GM06990 (cell line): ENCODE data around the gene NMRK2.
"Not testable (repeated sequence)": the region's sequence is repeated elsewhere in the genome, so short reads cannot be mapped to it uniquely, and the experiment has no call there.

Experiments
- DNase-seq: peaks from one replicate; pipeline ENCODE4 v3.0.0-alpha.2; 2011; ENCODE audit not compliant: insufficient read length; ENCODE audit errors: extremely low read depth
- H3K27me3 ChIP-seq: replicated peaks from 2 replicates; pipeline ENCODE4 v1.6.0; 2011; ENCODE audit warnings: low read length; ENCODE audit not compliant: control insufficient read depth, insufficient read depth
- H3K36me3 ChIP-seq: 2 replicates; pipeline ENCODE4 v1.5.1; 2011; ENCODE audit warnings: low read length; ENCODE audit not compliant: control insufficient read depth, insufficient read depth
- H3K4me3 ChIP-seq: replicated peaks from 2 replicates; pipeline ENCODE4 v1.5.1; 2011; ENCODE audit warnings: low read depth, mild to moderate bottlenecking, control low read depth, low read length
- TF ChIP-seq, protein P1 (sequence below): IDR thresholded peaks from 2 replicates; pipeline ENCODE4 v1.5.1; 2011; ENCODE audit warnings: low read length, control low read depth, mild to moderate bottlenecking, inconsistent platforms; ENCODE audit not compliant: insufficient read depth, poor library complexity, severe bottlenecking

Gene NMRK2

DNA sequence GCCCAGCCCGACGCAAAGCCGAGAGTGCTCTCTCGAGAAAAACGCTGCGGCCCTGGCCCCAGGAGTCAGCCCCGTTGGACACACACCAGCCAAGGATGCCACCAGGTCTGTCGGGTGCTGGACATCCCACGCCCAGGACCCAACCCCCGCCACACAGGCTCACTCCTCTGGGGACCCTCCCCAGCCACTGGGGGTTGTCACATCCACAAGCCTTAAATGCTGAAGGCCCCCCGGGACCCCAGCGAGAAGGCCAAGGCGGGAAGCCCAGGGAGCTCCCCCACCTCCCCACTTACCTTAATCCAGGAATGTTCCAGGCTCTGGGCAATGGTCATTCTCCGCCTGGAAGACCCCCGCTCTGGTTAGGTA lies 26.9 kb downstream of the NMRK2 start:
- TF ChIP-seq, protein P1, sequence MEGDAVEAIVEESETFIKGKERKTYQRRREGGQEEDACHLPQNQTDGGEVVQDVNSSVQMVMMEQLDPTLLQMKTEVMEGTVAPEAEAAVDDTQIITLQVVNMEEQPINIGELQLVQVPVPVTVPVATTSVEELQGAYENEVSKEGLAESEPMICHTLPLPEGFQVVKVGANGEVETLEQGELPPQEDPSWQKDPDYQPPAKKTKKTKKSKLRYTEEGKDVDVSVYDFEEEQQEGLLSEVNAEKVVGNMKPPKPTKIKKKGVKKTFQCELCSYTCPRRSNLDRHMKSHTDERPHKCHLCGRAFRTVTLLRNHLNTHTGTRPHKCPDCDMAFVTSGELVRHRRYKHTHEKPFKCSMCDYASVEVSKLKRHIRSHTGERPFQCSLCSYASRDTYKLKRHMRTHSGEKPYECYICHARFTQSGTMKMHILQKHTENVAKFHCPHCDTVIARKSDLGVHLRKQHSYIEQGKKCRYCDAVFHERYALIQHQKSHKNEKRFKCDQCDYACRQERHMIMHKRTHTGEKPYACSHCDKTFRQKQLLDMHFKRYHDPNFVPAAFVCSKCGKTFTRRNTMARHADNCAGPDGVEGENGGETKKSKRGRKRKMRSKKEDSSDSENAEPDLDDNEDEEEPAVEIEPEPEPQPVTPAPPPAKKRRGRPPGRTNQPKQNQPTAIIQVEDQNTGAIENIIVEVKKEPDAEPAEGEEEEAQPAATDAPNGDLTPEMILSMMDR = no peak
- no peak for DNase-seq
- Histone ChIP-seq H3K36me3 (peaks cover 30% of the 10 kb centered on the region), H3K4me3 (no peak overlapping the region), H3K27me3 (no peaks in the 10 kb centered on the region)

DNA sequence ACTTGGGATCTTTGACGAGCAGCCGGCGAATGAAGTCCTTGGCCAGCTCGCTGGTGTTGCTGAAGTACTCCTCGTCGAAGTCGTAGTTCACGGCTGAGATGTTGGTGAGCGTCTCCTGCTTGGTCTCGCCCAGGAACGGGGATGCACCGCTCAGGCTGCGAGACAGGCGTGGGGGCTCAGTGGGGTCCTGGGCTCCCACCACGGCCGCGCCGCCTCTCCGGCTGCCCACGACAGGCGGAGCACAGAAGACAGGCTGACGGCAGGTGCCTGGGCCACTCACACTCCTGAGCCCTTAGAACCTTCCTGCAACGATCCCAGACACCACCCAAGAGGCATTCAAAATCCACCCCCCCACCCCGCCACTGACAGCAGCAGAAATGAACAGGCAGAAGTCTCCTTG lies 28.1 kb downstream of the NMRK2 start:
- TF ChIP-seq, protein P1 = no peak
- no peak for DNase-seq
- Histone ChIP-seq H3K27me3 (no peaks in the 10 kb centered on the region), H3K36me3 (peaks cover 33% of the 10 kb centered on the region), H3K4me3 (no peak overlapping the region)

DNA sequence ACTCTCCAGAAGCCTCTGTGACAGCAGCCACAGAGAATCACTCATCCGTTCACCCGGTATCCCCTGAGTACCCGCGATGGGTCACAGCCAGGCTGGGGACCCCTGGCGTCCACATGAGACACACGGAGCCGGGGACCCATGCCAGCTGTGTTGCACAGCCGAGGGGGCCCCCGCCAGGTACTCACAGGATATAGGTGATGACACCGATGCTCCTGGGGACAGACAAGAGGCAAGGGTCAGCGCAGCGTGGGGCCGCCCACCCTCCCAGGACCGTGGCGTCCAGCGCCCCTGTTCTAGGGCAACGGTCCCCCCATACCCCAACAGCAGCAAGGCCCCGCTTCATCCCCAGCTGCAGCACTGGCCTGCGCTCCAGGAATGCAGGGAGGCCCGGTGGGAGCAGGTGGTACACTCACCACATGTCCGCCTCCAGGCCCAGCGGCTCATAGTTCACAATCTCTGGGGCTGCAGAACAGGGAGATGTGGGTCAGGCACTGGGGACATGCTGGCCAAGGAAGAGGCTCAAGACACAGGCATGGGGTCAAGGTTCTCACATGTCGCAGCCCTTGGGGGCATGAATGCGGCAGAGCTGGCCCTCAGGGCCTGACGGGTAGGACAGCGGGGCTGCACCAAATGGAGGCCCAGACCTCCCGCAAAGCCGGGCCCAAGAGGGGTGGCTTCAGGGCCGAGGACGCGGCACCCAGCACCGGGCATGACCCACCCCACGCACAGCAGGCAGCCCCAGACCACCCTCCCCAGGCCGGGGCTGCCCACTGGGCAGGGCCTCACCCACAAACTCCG lies 30.8 kb downstream of the NMRK2 start:
- H3K4me3 ChIP-seq = no peak overlapping the region
- H3K27me3 ChIP-seq = no peaks in the 10 kb centered on the region
- DNase-seq = no peak
- H3K36me3 ChIP-seq = peaks cover 38% of the 10 kb centered on the region
- TF ChIP-seq, protein P1 = no peak

DNA sequence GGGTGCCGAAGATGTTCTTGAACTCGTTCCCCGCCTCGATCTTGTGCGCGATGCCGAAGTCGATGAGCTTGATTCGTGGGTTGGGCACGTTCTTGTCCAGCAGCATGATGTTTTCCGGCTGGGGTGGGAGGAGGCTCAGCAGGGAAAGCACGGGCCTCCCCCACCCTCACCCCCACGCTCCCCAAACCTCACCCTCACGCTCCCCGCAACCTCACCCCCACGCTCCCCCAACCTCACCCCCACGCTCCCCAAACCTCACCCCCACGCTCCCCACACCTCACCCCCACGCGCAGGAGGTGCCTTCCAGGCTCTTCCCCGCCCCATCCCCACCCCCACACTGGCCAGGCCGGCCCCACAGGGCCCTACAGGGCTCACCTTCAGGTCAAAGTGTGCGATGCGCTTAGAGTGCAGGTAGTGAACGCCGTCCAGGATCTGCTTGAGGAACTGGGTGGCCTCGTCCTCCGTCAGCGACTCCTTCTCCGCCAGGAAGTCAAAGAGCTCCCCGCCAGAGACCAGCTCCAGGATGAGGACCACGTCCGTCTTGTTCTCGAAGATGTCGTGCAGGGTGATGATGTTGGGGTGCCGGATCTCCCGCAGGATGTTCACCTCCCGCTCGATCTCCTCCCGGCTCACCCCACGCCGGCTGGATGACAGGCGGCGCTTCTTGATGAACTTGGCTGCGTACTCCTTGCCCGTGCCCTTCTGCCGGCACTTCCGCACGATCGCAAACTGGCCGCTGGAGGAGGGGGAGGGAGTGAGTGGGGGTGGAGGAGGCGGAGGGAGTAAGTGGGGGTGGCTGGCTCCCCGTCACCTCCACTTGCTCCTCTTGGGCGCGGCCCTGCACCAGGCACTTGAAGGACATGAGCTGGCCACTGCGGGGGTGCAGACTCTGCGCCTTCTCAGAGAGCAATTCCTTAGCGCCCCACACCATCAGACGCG lies 31.7 kb downstream of the NMRK2 start:
- Histone ChIP-seq H3K27me3 (no peaks in the 10 kb centered on the region), H3K4me3 (no peak overlapping the region), H3K36me3 (peaks cover 38% of the 10 kb centered on the region)
- TF ChIP-seq, protein P1 = no peak
- DNase-seq = no peak

DNA sequence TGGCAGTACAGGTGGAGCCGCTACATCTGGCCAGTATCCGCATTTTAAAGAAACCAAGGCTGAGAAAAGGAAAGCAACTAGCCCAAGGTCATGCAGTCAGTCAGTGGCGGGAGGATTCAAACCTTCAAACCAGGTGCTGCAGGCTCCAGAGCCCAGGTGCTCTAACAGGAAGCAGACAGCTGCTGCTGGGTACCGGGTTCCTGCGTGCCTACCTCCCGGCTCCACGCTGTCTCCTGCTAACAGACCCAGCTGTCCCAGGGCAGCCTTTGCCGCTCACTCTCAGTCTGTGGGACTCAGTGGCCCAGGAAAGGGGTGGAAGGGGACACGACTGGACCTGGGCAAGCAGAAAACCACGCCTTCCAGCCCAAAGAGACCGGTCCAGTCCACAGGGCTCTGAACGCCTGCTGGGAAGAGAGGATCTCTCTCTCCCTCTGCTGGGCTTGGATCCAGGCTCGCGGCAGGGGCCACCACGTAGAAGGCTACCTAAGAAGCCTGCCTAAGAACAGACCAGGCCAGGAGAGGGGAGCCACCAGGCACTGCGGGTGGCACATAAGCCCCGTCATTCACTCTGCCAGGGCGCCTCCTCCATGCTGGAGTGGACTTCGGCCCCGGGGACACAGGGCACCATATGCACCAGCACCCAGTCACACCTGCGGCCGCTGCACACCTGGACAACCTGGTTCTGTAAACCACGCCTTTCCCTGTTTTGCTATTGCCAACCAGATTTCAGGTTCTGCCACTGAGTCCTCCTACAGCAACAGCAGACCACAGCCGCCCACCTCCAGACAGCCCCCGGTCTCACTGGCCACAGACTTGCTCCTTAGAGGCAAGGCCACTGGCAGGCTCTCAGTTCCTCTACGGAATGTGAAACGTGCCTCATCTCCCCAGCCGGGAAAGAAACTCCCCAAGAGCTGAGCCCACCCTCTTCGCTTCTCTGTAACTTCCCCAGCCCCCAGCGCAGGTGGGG lies 33.5 kb downstream of the NMRK2 start:
- TF ChIP-seq, protein P1 = no peak

DNA sequence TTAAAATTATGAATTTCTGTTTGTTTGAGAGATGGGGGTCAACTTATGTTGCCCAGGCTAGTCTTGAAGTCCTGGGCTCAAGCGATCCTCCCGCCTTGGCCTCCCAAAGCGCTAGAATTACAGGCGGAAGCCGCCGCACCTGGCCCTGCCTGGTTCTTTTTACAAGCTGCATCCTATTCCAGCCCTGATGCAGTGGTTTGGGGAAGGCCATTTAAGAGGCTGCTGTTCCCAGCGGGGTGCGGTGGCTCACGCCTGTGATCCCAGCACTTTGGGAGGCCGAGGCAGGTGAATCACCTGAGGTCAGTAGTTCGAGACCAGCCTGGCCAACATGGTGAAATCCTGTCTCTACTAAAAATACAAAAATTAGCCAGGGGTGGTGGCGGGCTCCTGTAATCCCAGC lies 35.1 kb downstream of the NMRK2 start:
- not testable (repeated sequence) for H3K27me3 ChIP-seq, H3K4me3 ChIP-seq, DNase-seq
- H3K36me3 ChIP-seq = peaks cover 25% of the 10 kb centered on the region

More for the DNA sequence above, 33.5 kb downstream of the NMRK2 start:
- Histone ChIP-seq H3K27me3 (no peaks in the 10 kb centered on the region), H3K4me3 (no peak overlapping the region), H3K36me3 (peaks cover 30% of the 10 kb centered on the region)
- no peak for DNase-seq
